NB4 (cell line): ENCODE measurements around the gene OBSL1.

Source experiments
- DNase-seq: peaks from one replicate; pipeline ENCODE4 v3.0.0; 2010; ENCODE audit warnings: low read depth
- H3K4me3 ChIP-seq: one replicate; pipeline ENCODE4 v1.5.1; 2011; ENCODE audit warnings: mild to moderate bottlenecking, low read depth, low read length, moderate library complexity
- CTCF ChIP-seq: IDR thresholded peaks from one replicate; pipeline ENCODE4 v1.5.1; 2012; ENCODE audit warnings: low read depth, low read length
- MAX ChIP-seq: IDR thresholded peaks from 2 replicates; pipeline ENCODE4 v1.6.1; 2011; ENCODE audit warnings: low read depth, low read length
- MYC ChIP-seq: IDR thresholded peaks from 2 replicates; pipeline ENCODE4 v1.6.1; 2011; ENCODE audit warnings: low read depth, low read length
- POLR2A ChIP-seq: IDR thresholded peaks from 2 replicates; pipeline ENCODE4 v1.6.1; 2011; ENCODE audit warnings: mild to moderate bottlenecking; ENCODE audit not compliant: insufficient read length; ENCODE audit errors: extremely low read depth

Gene OBSL1

GRCh38 chr2:219508444-219508734 lies 63.0 kb downstream of the OBSL1 start:
- no peak for DNase-seq
- TF ChIP-seq POLR2A (no peak), MYC (no peak), MAX (no peak), CTCF (no peak)
- H3K4me3 ChIP-seq, result no peak overlapping the region

GRCh38 chr2:219507581-219508443 lies 63.5 kb downstream of the OBSL1 start:
- no peak for DNase-seq
- no peak for TF ChIP-seq CTCF
- TF ChIP-seq MYC, result no peak
- TF ChIP-seq POLR2A, result no peak
- TF ChIP-seq MAX, result no peak
- no peak overlapping the region for H3K4me3 ChIP-seq

GRCh38 chr2:219506802-219507526 lies 64.4 kb downstream of the OBSL1 start:
- TF ChIP-seq MYC, result no peak
- no peak for TF ChIP-seq MAX
- TF ChIP-seq POLR2A, result no peak
- no peak for TF ChIP-seq CTCF
- H3K4me3 ChIP-seq, result no peak overlapping the region
- DNase-seq, result no peak

GRCh38 chr2:219506153-219506801 lies 65.1 kb downstream of the OBSL1 start:
- no peak overlapping the region for H3K4me3 ChIP-seq
- DNase-seq, result no peak
- no peak for TF ChIP-seq MAX
- TF ChIP-seq MYC, result no peak
- no peak for TF ChIP-seq CTCF
- TF ChIP-seq POLR2A, result no peak

GRCh38 chr2:219505585-219505984 lies 65.8 kb downstream of the OBSL1 start:
- no peak for TF ChIP-seq CTCF
- TF ChIP-seq POLR2A, result no peak
- TF ChIP-seq MYC, result no peak
- TF ChIP-seq MAX, result no peak
- DNase-seq, result no peak
- H3K4me3 ChIP-seq, result no peak overlapping the region
